HL-60 (cell line): ENCODE data around the gene AP2A2.

Source experiments
- DNase-seq, 2 experiments: peaks; one replicate each; pipeline ENCODE4 v3.0.0-alpha.2; 2010 to 2020; ENCODE audit warnings: low read depth in 1 of 2, low spot score in 1 of 2
- H3K27ac ChIP-seq: fragments of 250-450 bp; sonication (Bioruptor Pico); replicated peaks from 2 replicates; pipeline ENCODE4 v1.5.1; 2020; ENCODE audit warnings: mild to moderate bottlenecking, moderate library complexity
- H3K27me3 ChIP-seq: fragments of 250-450 bp; sonication (Bioruptor Pico); 2 replicates; pipeline ENCODE4 v1.5.1; 2021; ENCODE audit warnings: mild to moderate bottlenecking, moderate library complexity; ENCODE audit not compliant: insufficient read depth, poor library complexity, severe bottlenecking
- H3K4me3 ChIP-seq: replicated peaks from 2 replicates; pipeline ENCODE4 v1.5.1; 2011; ENCODE audit warnings: mild to moderate bottlenecking, control low read depth, low read length; ENCODE audit not compliant: insufficient read depth
- GABPA ChIP-seq: IDR thresholded peaks from 2 replicates; pipeline ENCODE4 v1.6.1; 2012; ENCODE audit warnings: low read depth
- POLR2AphosphoS5 ChIP-seq: IDR thresholded peaks from 2 replicates; pipeline ENCODE4 v1.6.1; 2012; ENCODE audit warnings: low read depth
- SPI1 ChIP-seq: IDR thresholded peaks from 2 replicates; pipeline ENCODE4 v1.6.1; 2012; ENCODE audit warnings: low read depth, mild to moderate bottlenecking, borderline replicate concordance
- TF ChIP-seq, protein P1 (sequence below): IDR thresholded peaks from 2 replicates; pipeline ENCODE4 v1.6.1; 2012; ENCODE audit warnings: low read depth; ENCODE audit not compliant: insufficient replicate concordance
- TF ChIP-seq, protein P2 (sequence below): IDR thresholded peaks from one replicate; pipeline ENCODE4 v1.5.1; 2011; ENCODE audit warnings: low read length, control low read depth, inconsistent platforms; ENCODE audit not compliant: insufficient read depth

The AP2A2 gene

DNA sequence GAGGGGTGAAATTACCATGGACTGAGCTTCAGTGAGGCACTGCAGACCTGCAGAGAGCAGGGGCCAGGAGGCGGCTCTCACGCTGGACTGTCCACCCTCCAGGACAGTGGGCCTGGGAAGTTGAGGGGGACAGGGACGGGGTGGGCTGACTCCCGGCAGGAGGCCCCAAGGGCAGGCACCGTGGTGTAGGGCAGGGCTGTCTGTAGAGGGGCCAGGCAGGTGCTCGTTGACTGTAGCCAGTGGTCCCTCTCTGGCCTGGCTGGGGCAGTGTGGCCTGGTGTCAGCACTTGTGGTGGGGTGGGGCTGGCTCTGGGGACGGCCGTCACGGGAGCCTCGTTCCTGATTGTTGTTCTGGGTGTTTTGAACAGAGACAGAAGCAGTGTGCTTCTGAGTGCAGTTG is 64.4 kb downstream of the AP2A2 start:
- Histone ChIP-seq H3K4me3 (no peak overlapping the region), H3K27me3 (no peaks in the 10 kb centered on the region), H3K27ac (no peak overlapping the region)
- TF ChIP-seq SPI1 (no peak), GABPA (no peak), POLR2AphosphoS5 (no peak)
- TF ChIP-seq, protein P1, sequence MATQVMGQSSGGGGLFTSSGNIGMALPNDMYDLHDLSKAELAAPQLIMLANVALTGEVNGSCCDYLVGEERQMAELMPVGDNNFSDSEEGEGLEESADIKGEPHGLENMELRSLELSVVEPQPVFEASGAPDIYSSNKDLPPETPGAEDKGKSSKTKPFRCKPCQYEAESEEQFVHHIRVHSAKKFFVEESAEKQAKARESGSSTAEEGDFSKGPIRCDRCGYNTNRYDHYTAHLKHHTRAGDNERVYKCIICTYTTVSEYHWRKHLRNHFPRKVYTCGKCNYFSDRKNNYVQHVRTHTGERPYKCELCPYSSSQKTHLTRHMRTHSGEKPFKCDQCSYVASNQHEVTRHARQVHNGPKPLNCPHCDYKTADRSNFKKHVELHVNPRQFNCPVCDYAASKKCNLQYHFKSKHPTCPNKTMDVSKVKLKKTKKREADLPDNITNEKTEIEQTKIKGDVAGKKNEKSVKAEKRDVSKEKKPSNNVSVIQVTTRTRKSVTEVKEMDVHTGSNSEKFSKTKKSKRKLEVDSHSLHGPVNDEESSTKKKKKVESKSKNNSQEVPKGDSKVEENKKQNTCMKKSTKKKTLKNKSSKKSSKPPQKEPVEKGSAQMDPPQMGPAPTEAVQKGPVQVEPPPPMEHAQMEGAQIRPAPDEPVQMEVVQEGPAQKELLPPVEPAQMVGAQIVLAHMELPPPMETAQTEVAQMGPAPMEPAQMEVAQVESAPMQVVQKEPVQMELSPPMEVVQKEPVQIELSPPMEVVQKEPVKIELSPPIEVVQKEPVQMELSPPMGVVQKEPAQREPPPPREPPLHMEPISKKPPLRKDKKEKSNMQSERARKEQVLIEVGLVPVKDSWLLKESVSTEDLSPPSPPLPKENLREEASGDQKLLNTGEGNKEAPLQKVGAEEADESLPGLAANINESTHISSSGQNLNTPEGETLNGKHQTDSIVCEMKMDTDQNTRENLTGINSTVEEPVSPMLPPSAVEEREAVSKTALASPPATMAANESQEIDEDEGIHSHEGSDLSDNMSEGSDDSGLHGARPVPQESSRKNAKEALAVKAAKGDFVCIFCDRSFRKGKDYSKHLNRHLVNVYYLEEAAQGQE = no peak
- TF ChIP-seq, protein P2, sequence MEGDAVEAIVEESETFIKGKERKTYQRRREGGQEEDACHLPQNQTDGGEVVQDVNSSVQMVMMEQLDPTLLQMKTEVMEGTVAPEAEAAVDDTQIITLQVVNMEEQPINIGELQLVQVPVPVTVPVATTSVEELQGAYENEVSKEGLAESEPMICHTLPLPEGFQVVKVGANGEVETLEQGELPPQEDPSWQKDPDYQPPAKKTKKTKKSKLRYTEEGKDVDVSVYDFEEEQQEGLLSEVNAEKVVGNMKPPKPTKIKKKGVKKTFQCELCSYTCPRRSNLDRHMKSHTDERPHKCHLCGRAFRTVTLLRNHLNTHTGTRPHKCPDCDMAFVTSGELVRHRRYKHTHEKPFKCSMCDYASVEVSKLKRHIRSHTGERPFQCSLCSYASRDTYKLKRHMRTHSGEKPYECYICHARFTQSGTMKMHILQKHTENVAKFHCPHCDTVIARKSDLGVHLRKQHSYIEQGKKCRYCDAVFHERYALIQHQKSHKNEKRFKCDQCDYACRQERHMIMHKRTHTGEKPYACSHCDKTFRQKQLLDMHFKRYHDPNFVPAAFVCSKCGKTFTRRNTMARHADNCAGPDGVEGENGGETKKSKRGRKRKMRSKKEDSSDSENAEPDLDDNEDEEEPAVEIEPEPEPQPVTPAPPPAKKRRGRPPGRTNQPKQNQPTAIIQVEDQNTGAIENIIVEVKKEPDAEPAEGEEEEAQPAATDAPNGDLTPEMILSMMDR = no peak
- DNase-seq = no peak

DNA sequence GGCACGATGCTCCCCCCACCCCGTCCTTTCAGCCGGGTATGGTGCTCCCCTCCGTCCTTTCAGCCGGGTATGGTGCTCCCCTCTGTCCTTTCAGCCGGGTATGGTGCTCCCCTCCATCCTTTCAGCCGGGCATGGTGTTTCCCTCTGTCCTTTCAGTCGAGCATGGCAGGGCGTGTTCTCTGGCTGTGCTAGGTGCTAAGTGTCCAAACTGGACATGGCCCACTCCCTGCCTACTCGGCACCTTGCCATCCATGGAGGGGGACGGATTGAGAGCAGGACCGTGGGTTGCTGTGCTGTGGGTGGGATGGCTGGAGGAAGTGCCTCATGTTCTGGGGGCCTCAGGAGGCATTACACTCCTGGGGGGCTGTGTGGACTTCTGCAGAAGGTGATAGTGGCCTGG is 65.4 kb downstream of the AP2A2 start:
- Histone ChIP-seq H3K27me3 (no peaks in the 10 kb centered on the region), H3K27ac (no peak overlapping the region), H3K4me3 (no peak overlapping the region)
- TF ChIP-seq SPI1 = no peak
- DNase-seq = no peak

DNA sequence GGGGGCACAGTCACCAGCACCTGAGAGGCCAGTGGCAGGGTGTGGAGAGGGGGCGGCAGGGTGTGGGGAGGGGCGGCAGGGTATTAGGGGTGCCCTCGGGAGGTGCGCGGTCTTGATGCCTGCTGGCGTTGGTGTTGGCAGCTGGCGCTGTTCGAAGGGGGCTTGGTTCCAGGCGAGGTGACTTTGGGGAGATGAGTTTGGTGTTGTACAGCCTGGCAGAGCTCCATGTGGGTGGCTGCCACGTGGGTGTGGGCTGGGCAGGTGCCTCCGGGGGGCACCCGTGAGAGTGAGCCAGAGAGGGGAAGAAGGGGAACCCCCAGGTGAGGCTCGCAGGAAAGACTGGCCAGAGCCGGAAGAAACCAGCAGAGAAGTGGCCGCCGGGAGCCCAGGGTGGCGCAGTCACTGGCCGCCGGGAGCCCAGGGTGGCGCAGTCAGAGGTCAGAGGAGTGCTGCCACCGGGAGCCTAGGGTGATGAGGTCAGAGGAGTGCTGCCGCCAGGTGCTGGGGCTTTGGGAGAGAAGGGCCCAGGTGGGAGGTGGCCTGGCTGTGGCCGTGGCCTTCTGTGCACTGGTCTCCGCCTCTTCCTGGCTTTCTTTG is 66.1 kb downstream of the AP2A2 start:
- no peaks in the 10 kb centered on the region for H3K27me3 ChIP-seq
- no peak overlapping the region for H3K4me3 ChIP-seq
- H3K27ac ChIP-seq = no peak overlapping the region
- no peak for DNase-seq
- TF ChIP-seq, protein P2 = no peak
- TF ChIP-seq, protein P1 = no peak

DNA sequence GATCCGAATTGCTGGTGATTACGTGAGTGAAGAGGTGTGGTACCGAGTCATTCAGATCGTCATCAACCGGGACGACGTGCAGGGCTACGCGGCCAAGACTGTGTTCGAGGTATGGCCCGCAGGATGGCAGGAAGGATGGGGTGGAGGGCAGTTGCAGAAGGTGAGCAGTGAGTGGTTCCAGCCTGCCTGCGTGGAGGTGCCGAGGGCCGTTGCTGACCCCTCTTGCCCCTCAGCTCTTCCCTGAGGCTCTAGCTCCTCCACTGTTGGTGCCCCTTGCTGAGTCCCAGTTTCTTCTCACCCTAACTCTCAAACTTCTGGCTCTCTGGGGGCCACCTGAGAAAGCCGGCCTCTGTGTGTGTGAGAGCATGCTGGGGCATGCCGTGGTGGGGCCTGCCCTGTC is 66.9 kb downstream of the AP2A2 start:
- Histone ChIP-seq H3K4me3 (no peak overlapping the region), H3K27ac (no peak overlapping the region), H3K27me3 (no peaks in the 10 kb centered on the region)
- DNase-seq = no peak
- TF ChIP-seq, protein P2 = no peak
- TF ChIP-seq SPI1 (no peak), GABPA (no peak), POLR2AphosphoS5 (no peak)
- TF ChIP-seq, protein P1 = no peak
